Measurements from ENCODE around the gene SLC25A31.

SLC25A31 gene

DNA sequence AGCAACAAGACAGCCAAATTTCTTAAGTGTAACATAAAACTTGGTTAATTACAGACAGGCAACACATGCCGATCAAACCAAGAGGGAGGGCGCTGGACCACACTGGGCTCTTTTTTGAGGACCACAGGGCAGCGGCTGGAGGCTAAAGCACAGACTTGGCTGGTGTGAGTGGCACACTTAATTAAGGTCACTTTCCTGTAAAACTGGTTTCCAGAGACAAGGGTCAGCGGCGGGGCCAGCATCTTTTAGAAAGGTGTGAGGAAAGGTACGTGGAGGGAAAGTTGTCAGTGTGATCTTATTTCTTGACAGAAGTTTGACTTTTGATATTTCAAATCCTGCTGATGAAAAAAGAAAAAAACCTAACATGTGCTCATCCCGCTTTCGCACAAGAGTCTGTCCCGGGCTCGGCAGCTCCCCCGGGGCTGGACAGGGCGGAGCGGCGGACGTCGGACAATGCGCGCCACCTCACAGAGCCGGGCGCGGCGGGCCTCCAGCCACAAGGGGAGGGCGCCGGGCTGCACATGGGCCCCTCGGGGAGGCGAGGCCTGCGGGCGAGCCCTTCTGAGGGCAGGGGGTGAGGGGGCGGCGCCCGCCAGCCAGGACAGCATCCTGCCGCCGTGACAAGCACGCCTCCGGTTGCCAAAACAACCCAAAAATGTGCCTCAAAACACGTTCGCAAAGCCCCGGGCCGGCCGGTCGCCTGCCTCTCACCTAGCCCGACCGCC lies 51.3 kb downstream of the SLC25A31 start:
- no peaks in the 10 kb centered on the region for H3K9me3 ChIP-seq (ENCODE audit: severe bottlenecking)
- ATAC-seq (ENCODE audit: low read depth), result peak; percentile 52
- H3K27me3 ChIP-seq (ENCODE audit: insufficient read depth, poor library complexity, severe bottlenecking), result no peaks in the 10 kb centered on the region
- peak; percentile 65 for DNase-seq (ENCODE audit: low spot score)
- no peak for TF ChIP-seq CTCF (IDR thresholded peaks at IDR 0.05; ENCODE audit: poor library complexity, severe bottlenecking)
- H3K27ac ChIP-seq (ENCODE audit: poor library complexity, severe bottlenecking), result peak overlapping the region; percentile 89
- peak overlapping the region; percentile 54 for H3K4me3 ChIP-seq (ENCODE audit: severe bottlenecking)
- H3K4me1 ChIP-seq (ENCODE audit: insufficient read depth, poor library complexity, severe bottlenecking), result peaks cover 5% of the 10 kb centered on the region
- H3K36me3 ChIP-seq (ENCODE audit: low read depth), result no peaks in the 10 kb centered on the region

DNA sequence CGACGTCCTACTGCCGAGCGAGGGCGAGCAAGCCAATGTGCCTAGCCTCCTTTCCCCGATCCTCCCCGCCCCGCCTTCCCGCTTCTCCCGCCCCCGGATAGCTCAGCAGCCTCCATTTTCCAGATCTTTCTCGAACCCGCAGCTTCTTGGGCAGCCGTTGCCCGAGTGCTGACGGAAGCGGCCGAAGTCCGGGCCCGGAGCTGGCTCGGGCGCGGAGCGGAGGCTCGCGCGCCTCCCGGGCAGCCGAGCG lies 51.8 kb downstream of the SLC25A31 start:
- peak; percentile 80 for DNase-seq (ENCODE audit: low spot score)
- Histone ChIP-seq H3K27ac (ENCODE audit: poor library complexity, severe bottlenecking) (peak overlapping the region; percentile 89), H3K36me3 (ENCODE audit: low read depth) (no peaks in the 10 kb centered on the region), H3K4me1 (ENCODE audit: insufficient read depth, poor library complexity, severe bottlenecking) (peaks cover 5% of the 10 kb centered on the region), H3K4me3 (ENCODE audit: severe bottlenecking) (peak overlapping the region; percentile 54), H3K9me3 (ENCODE audit: severe bottlenecking) (no peaks in the 10 kb centered on the region), H3K27me3 (ENCODE audit: insufficient read depth, poor library complexity, severe bottlenecking) (no peaks in the 10 kb centered on the region)
- peak; percentile 82 for ATAC-seq (ENCODE audit: low read depth)
- TF ChIP-seq CTCF (IDR thresholded peaks at IDR 0.05; ENCODE audit: poor library complexity, severe bottlenecking), result no peak

DNA sequence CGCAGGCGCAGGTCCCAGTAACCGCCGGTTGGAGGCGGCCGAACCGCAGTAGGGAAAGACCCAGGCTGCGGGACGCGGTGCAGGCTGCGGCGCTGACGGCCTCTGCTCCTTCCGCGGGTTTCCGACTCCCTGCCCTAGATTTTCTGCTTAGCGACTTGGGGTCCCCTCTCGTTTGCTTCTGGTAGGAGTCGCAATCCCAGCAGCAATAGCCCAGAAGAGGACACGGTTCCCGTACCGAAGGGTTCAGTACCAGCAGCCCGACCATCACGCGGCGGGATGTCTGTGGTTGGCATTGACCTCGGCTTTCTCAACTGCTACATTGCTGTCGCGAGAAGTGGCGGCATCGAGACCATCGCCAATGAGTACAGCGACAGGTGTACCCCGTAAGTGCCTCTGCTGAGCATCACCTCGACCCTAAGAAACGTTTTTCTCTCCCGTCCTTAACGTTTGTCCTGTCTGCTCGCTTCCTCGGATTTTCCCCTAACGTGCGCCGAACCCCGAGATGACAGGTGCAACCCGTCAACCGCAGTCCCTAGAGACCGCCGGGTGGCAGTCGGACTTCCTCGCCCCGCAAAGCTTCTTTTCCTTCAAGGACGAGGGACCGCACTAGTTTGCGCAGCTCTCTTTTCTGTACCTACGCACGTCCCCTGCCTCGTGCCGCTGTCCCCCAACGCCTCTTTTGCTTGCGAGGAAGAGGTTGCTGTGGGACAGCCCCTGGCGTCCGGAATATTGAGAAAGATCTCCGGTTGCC lies 52.2 kb downstream of the SLC25A31 start, which contains the start of gene HSPA4L:
Gene HSPA4L (plus strand): TSS at position 48 of the 751 bp plus-strand sequence. CDS start 229 bp downstream, at position 277.
- DNase-seq (ENCODE audit: low spot score) (peak; percentile 73), ATAC-seq (ENCODE audit: low read depth) (peak; percentile 35)

DNA sequence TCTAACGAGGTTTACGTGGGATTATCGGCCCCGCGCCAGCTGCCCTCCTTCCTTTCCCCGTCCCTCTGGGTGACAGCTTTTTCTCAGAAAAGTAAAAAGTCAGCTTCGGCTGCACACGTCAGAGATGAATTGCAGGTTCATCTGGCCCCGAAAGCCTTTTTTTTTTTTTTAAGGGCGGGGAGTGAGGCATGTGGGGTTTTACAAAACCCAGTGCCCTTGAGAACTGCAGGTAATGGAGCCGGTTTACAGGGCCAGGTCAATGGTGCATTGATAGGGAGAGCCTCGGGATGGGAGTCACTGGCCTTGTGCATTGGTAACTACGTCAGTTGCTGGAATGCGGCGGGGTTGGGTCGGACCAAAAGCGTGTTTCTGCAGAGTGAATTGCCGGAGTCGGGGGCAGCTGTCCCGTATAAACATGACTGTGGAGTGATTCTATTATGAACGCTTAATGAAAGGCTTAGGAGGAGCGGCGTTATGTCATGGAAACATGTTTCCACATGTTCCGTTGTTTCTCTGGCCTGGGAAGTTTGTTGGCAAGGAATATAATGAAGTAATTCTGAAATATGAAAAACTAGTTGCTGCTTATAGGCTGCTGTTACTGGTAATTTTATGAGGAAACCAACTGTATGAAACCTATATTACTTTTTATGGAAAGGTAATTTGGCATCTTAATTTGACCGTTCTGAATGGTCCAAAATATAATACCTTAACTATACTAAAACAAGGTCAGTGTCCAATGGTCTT lies 53.0 kb downstream of the SLC25A31 start:
- H3K27ac ChIP-seq (ENCODE audit: poor library complexity, severe bottlenecking), result peak overlapping the region; percentile 89
- peaks cover 5% of the 10 kb centered on the region for H3K4me1 ChIP-seq (ENCODE audit: insufficient read depth, poor library complexity, severe bottlenecking)
- ATAC-seq (ENCODE audit: low read depth), result peak; percentile 65
- TF ChIP-seq CTCF (IDR thresholded peaks at IDR 0.05; ENCODE audit: poor library complexity, severe bottlenecking), result no peak
- H3K36me3 ChIP-seq (ENCODE audit: low read depth), result no peaks in the 10 kb centered on the region
- peak; percentile 90 for DNase-seq (ENCODE audit: low spot score)
- H3K4me3 ChIP-seq (ENCODE audit: severe bottlenecking), result peak overlapping the region; percentile 54
- H3K27me3 ChIP-seq (ENCODE audit: insufficient read depth, poor library complexity, severe bottlenecking), result no peaks in the 10 kb centered on the region
- no peaks in the 10 kb centered on the region for H3K9me3 ChIP-seq (ENCODE audit: severe bottlenecking)

More for the DNA sequence above, 52.2 kb downstream of the SLC25A31 start, which contains the start of gene HSPA4L:
- H3K27me3 ChIP-seq (ENCODE audit: insufficient read depth, poor library complexity, severe bottlenecking), result no peaks in the 10 kb centered on the region
- no peaks in the 10 kb centered on the region for H3K9me3 ChIP-seq (ENCODE audit: severe bottlenecking)
- TF ChIP-seq CTCF (IDR thresholded peaks at IDR 0.05; ENCODE audit: poor library complexity, severe bottlenecking), result peak; percentile 64
- H3K4me1 ChIP-seq (ENCODE audit: insufficient read depth, poor library complexity, severe bottlenecking), result peaks cover 5% of the 10 kb centered on the region
- no peaks in the 10 kb centered on the region for H3K36me3 ChIP-seq (ENCODE audit: low read depth)
- peak within 1 kb of the TSS; percentile 89 for H3K27ac ChIP-seq (ENCODE audit: poor library complexity, severe bottlenecking)
- peak within 1 kb of the TSS; percentile 54 for H3K4me3 ChIP-seq (ENCODE audit: severe bottlenecking)
